ENCODE data around the gene HLA-F. TPM values are rescaled to one million over a fixed set of nuclear protein-coding genes. Genes with fewer than 3 reads are reported as not detected.

HLA-F gene
- total RNA-seq, 3 donors from 2014 or later (not counting 1 experiment from before 2014, with no cell fraction given) = 1,031 to 1,621 (median 1,125) TPM

- ATAC-seq (peak in 2 of 3 donors; percentile 23 to 25), DNase-seq (no peak)
- Mint-ChIP-seq H3K9me3 (no peaks in the 10 kb centered on the region), H3K36me3 (peaks cover 8% of the 10 kb centered on the region), H3K4me1 (peaks cover 31 to 39% of the 10 kb centered on the region in 2 donors), H3K27me3 (ENCODE audit: low read depth in 2 of 2) (no peaks in the 10 kb centered on the region), H3K4me3 (no peak overlapping the region), H3K27ac (peak overlapping the region in 1 of 2 donors; percentile 42)
- Histone ChIP-seq H3K9me3 (ENCODE audit: control insufficient read depth, insufficient read depth, low read length) (no peaks in the 10 kb centered on the region), H3K36me3 (ENCODE audit: control insufficient read depth, insufficient read depth, low read length) (no peaks in the 10 kb centered on the region), H3K27me3 (ENCODE audit: control insufficient read depth, insufficient read depth, low read length) (no peaks in the 10 kb centered on the region), H3K27ac (ENCODE audit: low read length) (no peak overlapping the region), H3K4me1 (ENCODE audit: control insufficient read depth, insufficient read depth, low read length) (peaks cover 8% of the 10 kb centered on the region), H3K4me3 (ENCODE audit: low read length) (no peak overlapping the region)
- whole genome bisulfite sequencing (ENCODE audit: insufficient coverage) = 77% methylated on average over 3 of the region's 3 CpGs
- intact Hi-C loops (cut with micrococcal nuclease) = no loop called here
- no peak for TF ChIP-seq CTCF (IDR thresholded peaks at IDR 0.05)
These were observed 11.1 kb downstream of the HLA-F start for GRCh38 chr6:29734046-29735018.

GRCh38 chr6:29736563-29736962 lies 13.3 kb downstream of the HLA-F start:
- H3K27me3 ChIP-seq (ENCODE audit: control insufficient read depth, insufficient read depth, low read length) = no peaks in the 10 kb centered on the region
- Mint-ChIP-seq H3K27ac (no peak overlapping the region), H3K36me3 (peaks cover 8% of the 10 kb centered on the region), H3K9me3 (no peaks in the 10 kb centered on the region), H3K27me3 (ENCODE audit: low read depth in 2 of 2) (no peaks in the 10 kb centered on the region), H3K4me1 (peaks cover 11 to 21% of the 10 kb centered on the region in 2 donors), H3K4me3 (no peak overlapping the region)
- intact Hi-C loops (cut with micrococcal nuclease) = no loop called here
- H3K9me3 ChIP-seq (ENCODE audit: control insufficient read depth, insufficient read depth, low read length) = no peaks in the 10 kb centered on the region
- TF ChIP-seq CTCF (IDR thresholded peaks at IDR 0.05) = no peak
- H3K27ac ChIP-seq (ENCODE audit: low read length) = no peak overlapping the region
- no peak for ATAC-seq
- no peak overlapping the region for H3K4me3 ChIP-seq (ENCODE audit: low read length)
- H3K36me3 ChIP-seq (ENCODE audit: control insufficient read depth, insufficient read depth, low read length) = no peaks in the 10 kb centered on the region
- no peak for DNase-seq
- WGBS (ENCODE audit: insufficient coverage) = 88% methylated on average over 1 of the region's 2 CpGs
- H3K4me1 ChIP-seq (ENCODE audit: control insufficient read depth, insufficient read depth, low read length) = no peaks in the 10 kb centered on the region

- Mint-ChIP-seq H3K4me3 (no peak overlapping the region), H3K9me3 (no peaks in the 10 kb centered on the region), H3K27me3 (ENCODE audit: low read depth in 2 of 2) (no peaks in the 10 kb centered on the region), H3K4me1 (peaks cover 15 to 21% of the 10 kb centered on the region in 2 donors), H3K27ac (no peak overlapping the region), H3K36me3 (peaks cover 8% of the 10 kb centered on the region)
- TF ChIP-seq CTCF (IDR thresholded peaks at IDR 0.05) = peak; percentile 72
- Histone ChIP-seq H3K36me3 (ENCODE audit: control insufficient read depth, insufficient read depth, low read length) (no peaks in the 10 kb centered on the region), H3K4me1 (ENCODE audit: control insufficient read depth, insufficient read depth, low read length) (no peaks in the 10 kb centered on the region), H3K4me3 (ENCODE audit: low read length) (no peak overlapping the region), H3K9me3 (ENCODE audit: control insufficient read depth, insufficient read depth, low read length) (no peaks in the 10 kb centered on the region), H3K27me3 (ENCODE audit: control insufficient read depth, insufficient read depth, low read length) (no peaks in the 10 kb centered on the region), H3K27ac (ENCODE audit: low read length) (no peak overlapping the region)
- intact Hi-C loops (cut with micrococcal nuclease) = loop anchor here (1.0 kb wide), 2 partner anchors 15 to 97 kb away; no protein-coding TSS in a partner anchor
- peak; percentile 71 to 93 (median 86) for ATAC-seq
- DNase-seq = peak; percentile 62 to 90
- 60% methylated on average over 7 of the region's 9 CpGs for WGBS (ENCODE audit: insufficient coverage)
These were observed 14.7 kb downstream of the HLA-F start for GRCh38 chr6:29737707-29738630.

Measured in natural killer cell (primary cell).